ENCODE data around the gene NCEH1. TPM values are rescaled to one million over a fixed set of nuclear protein-coding genes. Genes with fewer than 3 reads are reported as not detected.
A peak's percentile ranks its signal among the peaks of the same experiment; 100 is the strongest.

The NCEH1 gene
- total and polyA plus RNA-seq, 2 of the 13 experiments (the other 11 are each of a cell fraction or from before 2014, with no cell fraction given) = 12.9 to 21.4 TPM

DNA sequence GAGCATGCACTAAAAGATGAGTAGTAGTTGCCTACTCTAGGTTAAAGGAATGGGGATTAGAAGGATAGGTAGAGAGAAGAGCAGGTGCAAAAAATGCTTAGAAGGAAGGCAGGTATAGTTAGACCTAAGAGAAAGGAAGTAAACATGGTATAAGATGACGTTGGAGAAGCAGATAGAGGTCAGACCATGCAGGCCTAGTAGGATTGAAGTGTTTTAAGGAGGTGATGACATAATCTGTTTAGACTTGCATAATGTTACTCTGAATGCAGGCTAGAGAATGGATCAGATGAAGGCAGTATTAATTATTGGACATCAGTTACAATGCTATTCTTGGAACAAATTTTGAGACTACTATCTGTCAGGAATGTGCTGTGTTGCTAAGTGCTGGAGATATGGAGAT lies 28.6 kb upstream of the NCEH1 start:
- Histone ChIP-seq H2AFZ (ENCODE audit: low read length) (no peak overlapping the region), H3K27me3 (ENCODE audit: control insufficient read depth in 1 of 2, insufficient read depth in 2 of 2, low read length in 2 of 2) (peaks cover 0 to 10% of the 10 kb centered on the region in 2 experiments; a peak in 2 of 5 replicates), H3K4me2 (ENCODE audit: low read depth, low read length) (no peak overlapping the region), H3K9ac (ENCODE audit: insufficient read depth, low read depth, low read length) (no peak overlapping the region), H3K9me3 (ENCODE audit: low read length) (no peaks in the 10 kb centered on the region), H3K27ac (ENCODE audit: extremely low read length, insufficient read depth, low read length) (no peak overlapping the region), H3K79me2 (ENCODE audit: insufficient read depth, low read length) (no peaks in the 10 kb centered on the region), H3K36me3 (replicated peaks in 1 of 2; ENCODE audit: control insufficient read depth in 1 of 2, insufficient read depth in 2 of 2, low read length in 2 of 2) (no peaks in the 10 kb centered on the region), H3K4me1 (ENCODE audit: insufficient read depth, low read length) (no peaks in the 10 kb centered on the region), H4K20me1 (ENCODE audit: insufficient read depth, low read length) (no peaks in the 10 kb centered on the region), H3K4me3 (replicated peaks in 1 of 3; ENCODE audit: insufficient read depth in 1 of 3, low read depth in 2 of 3, low read length in 3 of 3) (no peak overlapping the region)
- ChIA-PET POLR2A (no interaction called here), CTCF (ENCODE audit: low intra/inter-chr PET ratio, low total read pairs) (no interaction called here)
- in situ Hi-C loops (cut with HindIII; ENCODE audit: extremely low pct_ligation_motif_present, low pct_unique_long_range_greater_than_20kb) = no loop called here
- no TSS peak for BruUV-seq (replicated peaks)
- no peak for FAIRE-seq
- DNase-seq (ENCODE audit: low spot score) = no peak
- no peak for ATAC-seq
- WGBS (ENCODE audit: low lambda C conversion rate) = 0% methylated on average over 1 of the region's 1 CpG
- no peak for TF ChIP-seq ZNF749 (CRISPR knock-in tag; IDR thresholded peaks at IDR 0.05; ENCODE audit: borderline replicate concordance)
- TF ChIP-seq TBL1XR1 (IDR thresholded peaks at IDR 0.05; ENCODE audit: borderline replicate concordance, low read length, partially characterized antibody) = no peak
- TF ChIP-seq, protein P1, sequence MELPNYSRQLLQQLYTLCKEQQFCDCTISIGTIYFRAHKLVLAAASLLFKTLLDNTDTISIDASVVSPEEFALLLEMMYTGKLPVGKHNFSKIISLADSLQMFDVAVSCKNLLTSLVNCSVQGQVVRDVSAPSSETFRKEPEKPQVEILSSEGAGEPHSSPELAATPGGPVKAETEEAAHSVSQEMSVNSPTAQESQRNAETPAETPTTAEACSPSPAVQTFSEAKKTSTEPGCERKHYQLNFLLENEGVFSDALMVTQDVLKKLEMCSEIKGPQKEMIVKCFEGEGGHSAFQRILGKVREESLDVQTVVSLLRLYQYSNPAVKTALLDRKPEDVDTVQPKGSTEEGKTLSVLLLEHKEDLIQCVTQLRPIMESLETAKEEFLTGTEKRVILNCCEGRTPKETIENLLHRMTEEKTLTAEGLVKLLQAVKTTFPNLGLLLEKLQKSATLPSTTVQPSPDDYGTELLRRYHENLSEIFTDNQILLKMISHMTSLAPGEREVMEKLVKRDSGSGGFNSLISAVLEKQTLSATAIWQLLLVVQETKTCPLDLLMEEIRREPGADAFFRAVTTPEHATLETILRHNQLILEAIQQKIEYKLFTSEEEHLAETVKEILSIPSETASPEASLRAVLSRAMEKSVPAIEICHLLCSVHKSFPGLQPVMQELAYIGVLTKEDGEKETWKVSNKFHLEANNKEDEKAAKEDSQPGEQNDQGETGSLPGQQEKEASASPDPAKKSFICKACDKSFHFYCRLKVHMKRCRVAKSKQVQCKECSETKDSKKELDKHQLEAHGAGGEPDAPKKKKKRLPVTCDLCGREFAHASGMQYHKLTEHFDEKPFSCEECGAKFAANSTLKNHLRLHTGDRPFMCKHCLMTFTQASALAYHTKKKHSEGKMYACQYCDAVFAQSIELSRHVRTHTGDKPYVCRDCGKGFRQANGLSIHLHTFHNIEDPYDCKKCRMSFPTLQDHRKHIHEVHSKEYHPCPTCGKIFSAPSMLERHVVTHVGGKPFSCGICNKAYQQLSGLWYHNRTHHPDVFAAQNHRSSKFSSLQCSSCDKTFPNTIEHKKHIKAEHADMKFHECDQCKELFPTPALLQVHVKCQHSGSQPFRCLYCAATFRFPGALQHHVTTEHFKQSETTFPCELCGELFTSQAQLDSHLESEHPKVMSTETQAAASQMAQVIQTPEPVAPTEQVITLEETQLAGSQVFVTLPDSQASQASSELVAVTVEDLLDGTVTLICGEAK (IDR thresholded peaks at IDR 0.05) = no peak
- TF ChIP-seq, protein P1 (CRISPR knock-in tag; IDR thresholded peaks at IDR 0.05) = no peak
- TF ChIP-seq MATR3 (CRISPR knock-in tag; IDR thresholded peaks at IDR 0.05) = no peak
- no peak for TF ChIP-seq JDP2 (CRISPR knock-in tag; IDR thresholded peaks at IDR 0.05; ENCODE audit: borderline replicate concordance)
- peak; percentile 27; the same call in 1 of the 2 replicates for TF ChIP-seq CREB1 (IDR thresholded peaks at IDR 0.05)
- TF ChIP-seq CREB1 (CRISPR knock-in tag; IDR thresholded peaks at IDR 0.05) = no peak
- peak; percentile 71 for TF ChIP-seq ATF7 (IDR thresholded peaks at IDR 0.05)
- no peak for TF ChIP-seq ATF7 (CRISPR knock-in tag; IDR thresholded peaks at IDR 0.05)
- intact Hi-C loops (cut with micrococcal nuclease; ENCODE audit: unreplicated experiment) = no loop called here
